T follicular helper cell (primary cell): ENCODE results near the gene CXXC5.

Experiments
- DNase-seq: peaks from one replicate; pipeline ENCODE4 v3.0.0-alpha.2; 2020; ENCODE audit warnings: low read depth

Gene CXXC5

DNA sequence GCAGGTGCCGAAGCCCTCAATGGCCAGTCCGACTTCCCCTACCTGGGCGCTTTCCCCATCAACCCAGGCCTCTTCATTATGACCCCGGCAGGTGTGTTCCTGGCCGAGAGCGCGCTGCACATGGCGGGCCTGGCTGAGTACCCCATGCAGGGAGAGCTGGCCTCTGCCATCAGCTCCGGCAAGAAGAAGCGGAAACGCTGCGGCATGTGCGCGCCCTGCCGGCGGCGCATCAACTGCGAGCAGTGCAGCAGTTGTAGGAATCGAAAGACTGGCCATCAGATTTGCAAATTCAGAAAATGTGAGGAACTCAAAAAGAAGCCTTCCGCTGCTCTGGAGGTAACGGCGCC lies 32.9 kb downstream of the CXXC5 start:
- no peak for DNase-seq

DNA sequence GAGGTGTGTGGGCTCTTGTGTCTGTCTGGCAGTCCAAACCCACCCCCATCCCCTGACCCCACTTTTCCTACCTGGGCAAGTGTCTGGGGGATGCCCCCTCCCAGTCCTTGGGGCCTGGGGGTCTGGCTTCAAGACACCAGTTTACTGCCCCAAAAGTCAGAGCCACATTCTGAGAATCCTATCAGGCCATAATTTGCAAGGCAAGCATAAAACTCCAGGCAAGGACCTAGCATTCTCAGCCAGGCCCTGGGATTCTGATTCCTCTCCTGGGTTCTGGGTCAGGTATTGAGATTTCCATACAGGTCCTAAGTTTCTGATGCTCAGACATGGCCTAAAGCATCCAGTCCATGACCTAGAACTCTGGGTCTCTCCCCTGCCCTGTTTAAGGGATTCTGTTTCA lies 33.3 kb downstream of the CXXC5 start:
- no peak for DNase-seq

DNA sequence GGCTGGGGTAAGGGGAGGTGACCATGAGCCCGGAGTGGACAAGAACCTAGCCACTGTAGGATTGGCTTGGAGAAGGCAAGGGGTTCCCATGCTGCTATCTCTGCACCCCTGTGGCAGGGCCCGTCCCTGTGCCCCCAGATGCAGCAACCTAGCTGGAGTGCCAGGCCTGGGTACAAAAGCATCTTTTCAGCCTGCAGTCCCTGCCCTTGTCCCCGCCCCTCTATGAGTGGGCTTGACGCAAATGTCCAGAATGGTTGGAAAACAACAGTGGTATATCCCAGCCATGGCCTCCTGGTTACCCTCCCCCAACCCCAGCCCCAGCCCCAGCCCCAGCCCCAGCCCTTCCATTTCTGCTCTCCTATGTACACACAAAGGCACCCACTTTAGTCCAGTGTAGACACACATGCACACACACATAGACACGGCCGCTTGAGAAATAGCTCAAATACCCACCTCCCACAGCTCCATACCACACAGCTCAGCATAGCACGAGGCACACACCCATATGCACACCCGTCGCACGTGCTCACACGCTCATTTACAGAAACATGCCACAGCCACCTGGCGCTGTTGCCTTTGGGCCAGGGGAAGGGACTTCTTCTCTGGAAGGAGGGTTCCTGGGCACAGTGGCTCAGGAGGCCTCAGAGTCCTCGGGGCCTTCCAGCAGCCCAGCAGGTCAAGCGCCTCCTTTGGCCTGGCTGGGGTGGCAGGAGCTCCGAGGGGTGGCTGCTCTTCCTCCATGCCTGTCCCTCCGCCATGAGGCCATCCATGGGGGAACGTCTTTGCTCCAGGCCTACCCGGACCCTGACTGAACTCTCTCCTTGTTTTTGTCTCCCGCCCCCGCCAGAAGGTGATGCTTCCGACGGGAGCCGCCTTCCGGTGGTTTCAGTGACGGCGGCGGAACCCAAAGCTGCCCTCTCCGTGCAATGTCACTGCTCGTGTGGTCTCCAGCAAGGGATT lies 34.1 kb downstream of the CXXC5 start:
- DNase-seq, result no peak

DNA sequence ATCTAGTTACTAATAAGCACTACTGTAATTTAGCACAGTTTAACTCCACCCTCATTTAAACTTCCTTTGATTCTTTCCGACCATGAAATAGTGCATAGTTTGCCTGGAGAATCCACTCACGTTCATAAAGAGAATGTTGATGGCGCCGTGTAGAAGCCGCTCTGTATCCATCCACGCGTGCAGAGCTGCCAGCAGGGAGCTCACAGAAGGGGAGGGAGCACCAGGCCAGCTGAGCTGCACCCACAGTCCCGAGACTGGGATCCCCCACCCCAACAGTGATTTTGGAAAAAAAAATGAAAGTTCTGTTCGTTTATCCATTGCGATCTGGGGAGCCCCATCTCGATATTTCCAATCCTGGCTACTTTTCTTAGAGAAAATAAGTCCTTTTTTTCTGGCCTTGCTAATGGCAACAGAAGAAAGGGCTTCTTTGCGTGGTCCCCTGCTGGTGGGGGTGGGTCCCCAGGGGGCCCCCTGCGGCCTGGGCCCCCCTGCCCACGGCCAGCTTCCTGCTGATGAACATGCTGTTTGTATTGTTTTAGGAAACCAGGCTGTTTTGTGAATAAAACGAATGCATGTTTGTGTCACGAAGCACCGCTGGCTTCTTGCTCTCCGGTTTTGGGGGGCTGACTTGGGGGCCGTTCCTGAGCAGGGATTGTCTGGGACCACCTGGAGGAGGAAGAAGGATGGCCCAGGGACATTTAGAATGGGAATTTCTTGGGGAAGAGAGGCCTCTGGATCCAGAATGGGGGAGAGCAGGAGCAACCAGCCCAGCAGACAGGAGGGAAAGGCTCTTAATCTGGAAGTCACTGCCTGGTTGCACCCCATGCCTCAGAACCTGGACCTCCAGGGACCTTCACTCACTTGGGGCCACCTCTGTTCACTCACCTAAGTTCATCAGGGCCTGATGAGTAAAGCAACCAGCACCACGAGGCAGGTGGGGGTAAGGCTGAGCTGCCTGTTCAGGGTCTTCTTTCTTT lies 35.4 kb downstream of the CXXC5 start:
- DNase-seq, result no peak

DNA sequence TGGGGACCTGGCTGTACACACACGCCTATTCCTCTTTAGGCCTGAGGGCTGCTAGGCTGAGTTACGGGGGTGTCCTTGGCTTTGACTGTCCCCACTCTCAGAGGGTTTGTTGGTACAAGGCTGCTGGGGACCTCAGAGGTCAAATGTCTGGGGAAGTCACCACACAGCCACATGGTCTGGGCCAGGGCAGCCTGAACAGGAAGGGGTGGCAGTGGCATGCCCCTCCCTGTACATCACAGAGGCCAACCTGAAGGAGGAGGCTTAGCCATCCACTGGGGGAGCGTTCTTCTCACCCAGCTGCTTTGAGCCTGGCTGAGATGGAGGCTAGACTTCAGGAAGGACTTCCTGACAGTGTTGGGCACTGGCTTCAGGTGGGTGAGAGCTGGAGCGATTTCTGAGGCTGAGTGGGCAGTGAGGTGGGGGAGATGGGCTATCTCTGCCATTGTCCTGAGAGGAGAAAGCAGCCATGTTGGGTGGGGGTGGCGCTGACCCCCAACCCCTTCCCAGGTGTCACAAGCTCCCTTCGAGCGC lies 36.3 kb downstream of the CXXC5 start:
- DNase-seq, result no peak

DNA sequence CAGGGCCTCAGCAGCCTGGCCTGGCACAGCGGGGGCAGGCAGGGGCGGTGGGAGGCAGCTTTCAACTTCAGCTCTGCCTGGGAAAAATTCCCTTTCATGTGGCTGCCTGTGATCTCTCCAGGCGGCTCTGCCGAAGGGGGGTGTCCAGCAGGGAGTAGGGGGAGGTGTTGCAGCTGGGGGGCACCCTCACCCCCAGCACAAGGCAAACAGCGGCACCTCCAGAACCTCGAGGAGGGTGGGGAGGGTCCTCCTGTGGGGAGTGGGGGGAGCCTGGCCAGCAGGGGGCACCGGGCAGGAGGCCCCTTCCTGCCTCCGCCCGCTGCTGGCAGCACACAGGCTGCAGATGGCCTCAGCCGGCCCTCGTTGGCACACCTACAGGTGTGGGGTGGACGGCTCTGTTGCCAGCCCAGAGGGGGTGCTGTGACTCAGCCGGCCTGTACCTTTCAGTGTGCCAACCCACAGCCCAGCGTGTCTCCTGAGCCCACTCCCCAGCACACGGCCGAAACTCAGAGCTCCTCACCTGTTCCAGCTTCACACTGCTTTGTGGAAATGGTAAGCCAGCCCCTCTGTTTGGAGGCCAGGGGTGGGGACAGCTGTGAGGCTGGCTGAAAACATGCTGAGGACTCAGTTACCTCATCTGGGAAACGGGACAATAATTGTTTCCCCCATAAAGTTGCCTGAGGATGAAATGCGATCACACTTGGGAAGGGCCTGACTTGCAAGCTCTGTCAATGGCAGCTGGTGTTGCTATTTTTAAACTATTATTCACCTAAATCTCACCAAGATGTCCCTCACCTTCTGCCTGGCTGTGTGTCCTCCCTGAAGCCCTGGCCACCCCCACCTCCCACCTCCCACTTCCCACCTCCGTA lies 37.0 kb downstream of the CXXC5 start:
- no peak for DNase-seq

DNA sequence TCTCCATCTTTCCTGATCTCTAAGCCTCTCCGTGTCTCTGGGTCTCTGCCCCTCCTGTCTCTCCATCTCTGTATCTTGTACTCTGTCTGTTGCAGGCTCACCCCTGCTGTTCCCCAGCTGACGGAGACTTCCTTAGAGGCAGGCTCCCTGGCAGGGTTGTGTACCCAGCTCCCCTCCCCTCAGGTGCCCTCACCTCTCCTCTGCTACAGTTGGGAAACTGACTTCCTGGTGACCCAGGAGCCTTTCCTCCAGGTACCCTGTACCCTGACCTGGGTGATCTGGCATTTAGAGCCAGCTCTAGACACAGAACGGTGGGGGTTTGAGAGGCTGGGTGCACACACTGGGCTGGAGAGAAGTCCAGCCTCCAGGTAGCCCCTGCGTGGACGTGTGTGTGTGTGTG lies 37.7 kb downstream of the CXXC5 start:
- DNase-seq, result no peak

DNA sequence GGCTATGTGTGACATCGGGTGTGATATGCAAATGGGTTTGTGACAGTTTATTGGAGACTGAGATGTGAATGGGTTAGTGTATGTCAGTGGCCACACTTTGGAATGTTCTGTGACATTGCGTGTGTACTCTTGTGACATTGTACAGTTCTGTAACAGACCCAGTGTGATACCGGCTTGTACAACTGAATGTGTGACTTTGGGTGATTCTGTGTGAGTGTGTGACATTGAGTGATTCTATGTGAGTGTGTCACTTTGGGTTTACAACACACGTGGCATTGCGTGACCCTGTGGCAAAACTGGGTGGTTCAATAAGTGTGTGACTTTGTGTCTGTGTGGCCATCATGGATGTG lies 38.2 kb downstream of the CXXC5 start:
- no peak for DNase-seq

DNA sequence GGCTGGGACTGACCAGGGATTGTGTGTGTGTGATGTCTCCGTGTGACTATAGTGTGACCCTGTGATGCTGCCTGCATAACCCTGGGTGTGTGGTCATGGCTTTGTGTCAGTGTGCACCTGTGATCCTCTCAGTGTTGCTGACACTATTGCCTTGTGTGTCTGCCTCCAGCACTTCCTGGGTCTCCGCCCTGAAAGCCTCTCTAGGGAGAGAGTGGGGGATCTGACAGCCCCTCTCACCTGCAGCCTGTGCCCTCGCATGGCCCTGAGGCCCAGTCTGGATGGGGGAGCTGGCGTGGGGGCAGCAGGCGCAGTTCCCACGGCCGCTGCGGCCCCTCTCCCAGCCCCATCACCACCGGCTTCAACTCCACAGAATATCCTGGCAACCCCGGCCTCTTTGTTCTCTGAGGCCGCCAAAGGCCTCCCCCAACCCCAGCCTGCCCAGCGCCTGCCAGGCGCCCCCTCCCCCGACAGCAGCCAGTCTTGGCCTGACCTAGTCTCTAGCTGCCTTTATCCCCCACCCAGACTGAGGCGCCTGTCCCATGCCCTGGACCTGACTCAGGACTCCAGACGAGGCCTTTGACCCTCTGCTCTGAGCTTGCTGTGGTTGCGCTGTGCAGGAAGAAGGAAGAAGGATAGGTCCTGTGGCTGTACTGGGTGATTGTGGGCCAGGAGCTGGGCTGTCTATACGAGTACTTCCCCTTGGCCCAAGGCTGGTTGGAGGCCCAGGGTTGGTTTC lies 38.7 kb downstream of the CXXC5 start:
- DNase-seq, result no peak

DNA sequence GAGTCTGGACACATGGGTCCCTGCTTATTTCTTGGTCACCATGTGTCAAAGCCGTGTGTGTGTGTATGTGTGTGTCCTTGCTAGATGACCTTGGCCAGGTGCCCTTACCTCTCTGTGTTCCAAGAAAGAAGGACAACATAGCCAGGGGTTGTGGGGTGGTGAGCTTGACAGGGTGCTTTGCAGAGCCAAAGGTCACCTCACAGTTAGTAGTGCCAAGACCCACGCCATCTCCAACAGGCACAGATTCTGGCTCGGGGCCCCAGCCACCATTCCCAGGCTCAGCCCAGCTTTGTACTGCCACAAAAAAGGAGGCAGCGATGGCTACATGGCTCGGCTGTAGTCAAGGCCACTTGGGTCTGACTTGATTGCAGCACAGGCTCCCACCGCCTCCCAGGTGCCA lies 39.5 kb downstream of the CXXC5 start:
- DNase-seq, result no peak

DNA sequence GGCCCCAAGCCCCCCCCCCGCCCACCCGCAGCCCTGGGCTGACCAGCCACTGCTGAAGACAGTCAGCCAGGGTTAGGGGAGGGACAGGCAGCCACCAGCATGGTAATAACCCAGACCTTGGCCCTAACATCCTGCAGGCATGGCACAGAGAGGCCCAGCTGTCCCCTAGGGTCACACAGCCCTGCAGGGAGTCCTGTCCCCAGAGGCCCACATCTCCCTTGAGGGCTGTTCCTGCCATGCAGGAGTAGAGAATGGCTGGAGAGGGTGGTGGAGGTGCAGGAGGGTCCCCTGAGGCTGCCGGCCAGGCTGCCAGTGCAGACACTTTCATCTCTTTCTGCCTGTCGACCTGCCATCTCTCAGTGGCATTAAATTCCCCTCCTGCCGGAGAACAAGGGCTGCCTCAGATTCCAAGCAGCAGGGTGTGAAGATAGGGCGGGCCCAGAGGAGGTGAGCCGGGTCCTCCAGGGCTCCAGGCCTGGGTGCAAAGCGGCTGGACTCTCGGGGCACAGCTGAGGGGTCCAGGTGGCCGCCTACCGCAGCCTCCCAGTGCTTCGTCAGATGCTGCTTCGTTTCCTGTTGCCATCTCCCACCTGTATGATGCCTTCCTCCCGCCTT lies 40.0 kb downstream of the CXXC5 start:
- no peak for DNase-seq

DNA sequence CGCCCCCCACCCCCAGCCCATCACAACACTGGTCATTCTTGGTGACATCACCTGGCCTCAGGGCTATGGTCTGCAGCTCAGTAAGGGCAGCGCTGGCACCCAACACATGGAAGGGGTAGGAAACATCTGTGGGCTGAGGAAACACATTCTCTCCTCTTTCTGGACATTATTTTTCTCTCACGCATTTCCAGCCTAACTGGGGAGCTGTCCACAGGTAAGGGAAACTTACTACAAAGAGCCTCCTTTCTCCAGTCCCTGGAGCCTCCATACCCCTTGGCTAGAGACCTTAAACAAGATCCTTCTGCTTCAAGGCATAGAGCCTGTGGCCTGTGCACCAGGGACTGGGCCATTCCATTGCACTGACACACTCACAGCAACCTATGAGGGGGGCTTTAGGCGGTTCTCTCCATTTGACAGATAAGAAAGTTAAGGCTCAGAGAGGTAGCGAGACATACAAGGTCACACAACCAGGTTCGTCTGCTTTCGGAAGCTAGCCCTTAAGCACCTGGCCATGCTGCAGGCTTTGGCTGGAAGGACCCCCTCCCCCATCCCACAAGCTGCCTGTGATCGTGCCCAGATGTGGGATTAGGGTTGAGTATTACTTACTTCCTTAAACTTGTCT lies 40.7 kb downstream of the CXXC5 start:
- DNase-seq, result no peak

DNA sequence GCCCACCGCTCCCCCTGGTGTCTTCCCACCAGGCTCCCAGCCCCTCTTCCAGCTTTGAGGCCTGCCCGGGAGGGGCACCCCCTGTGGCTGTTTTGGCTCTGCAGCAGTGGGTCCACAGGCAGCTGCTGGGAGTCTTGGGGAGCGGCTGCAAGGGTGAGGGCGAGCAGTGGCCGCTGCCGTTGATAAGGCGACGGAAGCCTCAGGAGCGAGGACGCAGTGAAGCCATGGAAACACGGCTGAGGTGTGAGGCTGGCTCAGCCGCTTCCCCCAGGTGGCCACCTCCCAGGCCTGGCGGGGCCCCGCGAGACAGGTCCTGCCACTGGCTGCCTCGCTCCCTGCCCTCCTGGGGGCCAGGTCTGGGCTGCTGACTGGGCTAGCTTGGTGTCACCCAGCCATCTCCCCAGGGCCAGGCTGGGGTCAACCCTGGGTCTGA lies 41.5 kb downstream of the CXXC5 start:
- DNase-seq, result no peak

DNA sequence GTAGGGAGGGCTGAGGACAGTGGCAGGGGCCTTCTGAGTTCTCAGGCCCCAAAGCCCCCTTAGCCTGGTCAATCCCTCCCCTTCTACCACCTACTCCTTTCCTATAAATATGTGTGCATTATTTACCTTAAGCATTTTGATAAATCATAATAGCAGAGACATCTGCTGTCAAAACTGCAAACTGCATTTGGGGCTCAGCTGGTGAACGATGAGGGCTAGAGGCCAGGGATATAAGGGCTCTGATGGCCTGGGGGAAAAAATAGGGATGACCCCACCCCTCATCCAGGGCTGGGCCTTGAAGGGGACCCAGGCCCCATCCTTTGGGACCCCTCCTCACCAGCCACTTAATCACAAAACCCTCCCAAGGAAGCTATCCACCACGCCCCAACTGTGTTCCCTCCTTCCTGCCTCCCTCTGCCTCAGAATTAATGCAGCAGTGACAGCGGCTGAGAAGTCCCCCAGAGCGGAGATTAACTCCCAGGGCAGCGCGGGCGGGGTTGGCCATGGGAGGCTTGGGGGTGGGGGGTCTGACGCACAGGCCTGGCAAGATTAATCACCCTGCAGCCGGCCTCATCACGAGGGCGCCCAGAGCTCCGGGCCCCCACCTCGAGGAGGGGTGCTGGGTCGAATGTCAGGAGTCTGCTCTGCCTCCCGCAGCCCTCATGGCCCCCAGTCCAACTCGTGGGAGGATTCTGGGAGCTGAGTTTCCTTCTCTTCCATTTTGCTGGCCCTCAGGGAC lies 42.1 kb downstream of the CXXC5 start:
- no peak for DNase-seq

DNA sequence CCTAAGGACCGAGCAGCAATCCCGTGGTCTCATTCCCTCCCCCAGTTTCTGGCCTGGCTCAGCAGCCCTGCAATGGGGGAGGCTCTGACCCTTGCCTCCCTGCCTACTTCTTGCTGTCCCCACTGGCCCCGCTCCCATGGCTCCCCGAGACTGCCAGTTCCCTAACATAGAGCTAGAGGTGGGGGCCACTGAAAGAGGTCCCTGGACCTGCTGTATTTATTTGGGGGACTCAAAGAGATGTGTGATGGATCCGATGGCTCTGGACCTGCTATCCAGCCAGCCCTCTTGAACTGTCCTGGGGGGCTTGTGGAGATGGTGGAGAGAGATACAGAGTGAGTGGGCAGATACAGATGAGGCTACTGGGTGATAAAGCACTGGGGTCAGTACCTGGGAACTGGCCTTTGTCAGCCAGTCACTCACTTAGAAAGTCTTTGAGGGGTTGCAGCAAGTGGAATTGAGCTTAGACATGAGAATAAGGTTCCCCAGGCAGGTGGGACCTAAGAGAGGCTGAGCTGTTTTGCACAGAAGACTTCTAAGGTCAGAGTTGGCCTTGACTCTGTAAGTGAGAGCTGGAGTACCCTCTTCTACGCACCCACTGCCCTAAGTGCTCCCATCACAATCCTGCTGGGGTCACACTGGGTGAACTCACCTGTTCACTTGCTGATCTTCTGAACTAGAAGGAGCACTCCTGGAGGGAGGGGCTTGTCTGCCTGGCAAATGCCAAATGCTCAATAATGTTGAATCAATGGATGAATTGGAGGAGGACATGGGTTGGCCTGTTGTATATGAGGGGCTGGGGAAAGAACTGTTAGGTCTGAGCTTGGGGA lies 42.9 kb downstream of the CXXC5 start:
- no peak for DNase-seq

DNA sequence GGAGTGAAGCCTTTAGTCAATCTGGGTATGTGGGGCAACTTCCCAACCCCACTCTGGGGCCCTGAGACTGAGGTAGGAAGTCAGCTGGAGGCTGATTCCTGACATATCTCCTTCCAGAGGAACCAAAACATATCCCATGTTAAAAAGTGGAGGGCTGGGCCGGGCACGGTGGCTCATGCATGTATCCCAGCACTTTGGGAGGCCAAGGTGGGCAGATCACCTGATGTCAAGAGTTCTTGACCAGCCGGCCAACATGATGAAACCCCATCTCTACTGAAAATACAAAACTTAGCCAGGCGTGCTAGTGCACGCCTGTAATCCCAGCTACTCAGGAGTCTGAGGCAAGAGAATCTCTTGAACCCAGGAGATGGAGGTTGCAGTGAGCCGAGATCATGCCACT lies 44.0 kb downstream of the CXXC5 start:
- DNase-seq, result no peak

DNA sequence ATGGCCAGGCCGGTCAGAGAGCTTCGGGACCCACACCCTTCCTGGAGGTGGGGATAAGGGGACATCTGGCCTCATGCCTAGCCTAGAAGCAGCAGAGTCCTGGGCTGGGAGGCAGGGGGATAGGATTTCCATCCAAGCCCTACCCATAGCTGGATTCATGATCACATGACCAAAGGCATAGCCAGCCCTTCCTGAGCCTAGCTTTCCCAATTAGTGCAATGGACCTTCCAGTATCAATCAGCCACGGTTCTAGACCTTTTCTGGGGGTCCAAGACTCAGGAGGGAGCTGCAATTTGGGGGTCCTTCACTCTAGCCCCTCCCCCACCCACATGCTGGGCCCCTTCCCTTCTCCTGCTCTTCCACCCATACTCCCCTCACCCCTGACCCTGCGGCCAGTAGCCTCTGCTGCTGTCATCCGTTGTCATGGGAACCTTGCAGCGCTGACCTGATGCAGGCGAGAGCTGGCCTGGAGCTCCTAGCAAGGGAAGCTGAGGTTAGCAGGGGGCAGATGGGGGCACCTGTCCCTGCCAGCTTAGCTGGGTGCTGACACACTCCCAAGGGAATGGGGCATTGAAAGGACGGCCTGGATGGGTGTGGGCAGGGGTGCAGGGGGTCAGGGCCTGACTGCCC lies 44.6 kb downstream of the CXXC5 start:
- no peak for DNase-seq
